Thyroid gland (tissue), 4 donors: ENCODE results near the gene PPP5C.

ENCODE experiments used
- POLR2A ChIP-seq, 2 donors: fragments of 450-650 bp; IDR thresholded peaks; one replicate each; pipeline ENCODE4 v1.6.1; 2017; ENCODE audit warnings: antibody characterized with exemption in 2 of 2, mild to moderate bottlenecking in 2 of 2, moderate library complexity in 1 of 2
- TF ChIP-seq, protein P1 (sequence below), 6 experiments: fragments of 200-600 bp in 3 of 6; fragments of 450-650 bp in 3 of 6; sonication (generic) in 3 of 6; IDR thresholded peaks; one replicate each; pipeline ENCODE4 v1.5.1; 2016 to 2019; ENCODE audit warnings: antibody characterized with exemption in 6 of 6, mild to moderate bottlenecking in 2 of 6, inconsistent platforms in 1 of 6, moderate library complexity in 1 of 6

DNA sequence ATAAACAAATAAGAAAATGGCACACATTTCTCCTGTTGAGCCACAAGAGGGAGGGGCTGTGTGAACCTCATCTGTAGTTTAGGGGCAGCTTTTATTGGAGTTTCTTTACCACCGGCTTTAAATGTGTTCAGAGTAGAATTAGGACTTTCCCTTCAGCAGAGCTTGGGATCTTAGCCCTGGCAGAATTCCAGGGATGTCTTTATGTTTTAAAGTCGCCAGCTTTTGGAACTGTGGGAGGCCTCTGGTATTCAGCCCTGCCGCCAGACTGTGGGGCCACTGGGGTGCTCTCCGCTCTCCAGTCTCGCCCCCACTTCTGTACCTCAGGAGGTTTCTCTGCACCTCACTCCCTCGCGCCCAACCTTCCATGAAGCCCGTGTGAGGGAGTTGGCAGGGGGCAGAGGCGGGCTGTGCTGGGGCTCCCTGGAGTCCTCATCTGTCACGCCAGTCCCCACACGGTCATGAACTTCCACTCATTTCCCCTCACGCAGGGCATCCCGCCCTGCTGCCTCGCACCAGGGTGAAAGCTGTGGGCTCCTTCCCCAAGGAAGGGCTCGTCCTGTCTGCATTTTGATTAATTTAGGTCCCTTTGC is 35.0 kb downstream of the PPP5C start:
- TF ChIP-seq, protein P1, sequence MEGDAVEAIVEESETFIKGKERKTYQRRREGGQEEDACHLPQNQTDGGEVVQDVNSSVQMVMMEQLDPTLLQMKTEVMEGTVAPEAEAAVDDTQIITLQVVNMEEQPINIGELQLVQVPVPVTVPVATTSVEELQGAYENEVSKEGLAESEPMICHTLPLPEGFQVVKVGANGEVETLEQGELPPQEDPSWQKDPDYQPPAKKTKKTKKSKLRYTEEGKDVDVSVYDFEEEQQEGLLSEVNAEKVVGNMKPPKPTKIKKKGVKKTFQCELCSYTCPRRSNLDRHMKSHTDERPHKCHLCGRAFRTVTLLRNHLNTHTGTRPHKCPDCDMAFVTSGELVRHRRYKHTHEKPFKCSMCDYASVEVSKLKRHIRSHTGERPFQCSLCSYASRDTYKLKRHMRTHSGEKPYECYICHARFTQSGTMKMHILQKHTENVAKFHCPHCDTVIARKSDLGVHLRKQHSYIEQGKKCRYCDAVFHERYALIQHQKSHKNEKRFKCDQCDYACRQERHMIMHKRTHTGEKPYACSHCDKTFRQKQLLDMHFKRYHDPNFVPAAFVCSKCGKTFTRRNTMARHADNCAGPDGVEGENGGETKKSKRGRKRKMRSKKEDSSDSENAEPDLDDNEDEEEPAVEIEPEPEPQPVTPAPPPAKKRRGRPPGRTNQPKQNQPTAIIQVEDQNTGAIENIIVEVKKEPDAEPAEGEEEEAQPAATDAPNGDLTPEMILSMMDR (IDR thresholded peaks at IDR 0.05) = no peak
- TF ChIP-seq POLR2A (IDR thresholded peaks at IDR 0.05) = no peak
